Measurements from ENCODE around the gene DUT. TPM values are rescaled to one million over a fixed set of nuclear protein-coding genes. Genes with fewer than 3 reads are reported as not detected.
A peak's percentile ranks its signal among the peaks of the same experiment; 100 is the strongest.

The DUT gene
- polyA plus RNA-seq, 1 donor from 2014 or later, result 147 TPM

DNA sequence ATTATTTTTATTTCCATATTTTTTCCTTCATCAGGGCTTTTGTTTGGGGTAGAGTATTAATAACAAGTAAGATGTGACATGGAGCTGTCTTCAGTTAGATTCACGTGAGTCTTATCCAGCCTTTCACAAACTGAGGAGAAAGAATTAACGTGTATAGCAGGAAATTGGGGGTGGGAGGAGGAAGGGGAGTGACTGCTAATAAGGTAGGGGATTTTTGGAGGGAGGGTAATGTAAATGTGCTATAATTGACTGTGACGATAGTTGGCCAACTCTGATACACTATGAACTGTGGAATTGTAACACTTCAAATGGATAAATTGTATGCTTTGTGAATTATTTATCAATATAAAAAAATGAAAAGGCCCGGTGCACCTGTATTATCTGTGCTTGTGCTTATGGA lies 8.9 kb downstream of the DUT start:
- no peaks in the 10 kb centered on the region for H3K9me3 Mint-ChIP-seq
- H3K36me3 Mint-ChIP-seq, result peaks cover 2% of the 10 kb centered on the region
- peak overlapping the region in 1 of 3 donors; percentile 76 for H3K27ac Mint-ChIP-seq
- H3K4me3 Mint-ChIP-seq, result peak overlapping the region in 1 of 4 donors; percentile 5
- no peaks in the 10 kb centered on the region for H3K27me3 Mint-ChIP-seq
- peaks cover 0 to 4% (median 2%) of the 10 kb centered on the region in 3 donors for H3K4me1 Mint-ChIP-seq

GRCh38 chr15:48343865-48344264 lies 12.6 kb downstream of the DUT start:
- peaks cover 2% of the 10 kb centered on the region for H3K36me3 Mint-ChIP-seq
- no peak overlapping the region for H3K4me3 Mint-ChIP-seq
- H3K4me1 Mint-ChIP-seq, result peaks cover 0 to 4% (median 2%) of the 10 kb centered on the region in 3 donors
- peak overlapping the region in 1 of 3 donors; percentile 27 for H3K27ac Mint-ChIP-seq
- H3K27me3 Mint-ChIP-seq, result no peaks in the 10 kb centered on the region
- no peaks in the 10 kb centered on the region for H3K9me3 Mint-ChIP-seq

GRCh38 chr15:48345516-48345915 lies 14.3 kb downstream of the DUT start:
- Mint-ChIP-seq H3K27ac (no peak overlapping the region), H3K4me3 (no peak overlapping the region), H3K9me3 (no peaks in the 10 kb centered on the region)

DNA sequence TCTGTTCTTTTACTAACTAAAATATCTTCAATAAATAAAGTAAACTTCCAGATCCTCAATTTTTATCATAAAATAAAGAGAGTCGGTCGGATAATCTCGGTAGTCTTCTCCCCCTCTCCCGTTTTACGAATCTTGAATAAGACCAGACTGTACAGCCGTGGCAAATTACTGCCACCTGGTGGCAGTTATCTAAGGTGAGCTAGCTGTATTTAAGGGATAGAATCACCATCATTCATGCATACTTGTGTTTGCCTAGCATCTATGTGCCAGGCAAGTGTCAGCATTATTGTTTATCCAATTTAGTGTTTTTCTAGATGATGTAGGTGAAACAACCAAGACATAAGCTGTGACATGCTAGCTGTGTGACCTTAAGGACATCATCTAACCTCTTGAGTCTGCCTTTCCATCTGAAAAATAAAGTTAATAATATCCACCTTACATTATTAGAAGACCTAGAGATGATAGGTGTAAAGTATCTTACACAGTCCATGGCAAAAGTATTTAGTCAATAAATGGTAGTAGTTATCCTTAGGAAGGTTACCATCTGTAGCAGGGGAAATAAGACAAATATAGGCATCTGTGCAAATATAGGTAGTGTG lies 21.3 kb downstream of the DUT start:
- H3K36me3 Mint-ChIP-seq, result no peaks in the 10 kb centered on the region
- H3K27ac Mint-ChIP-seq, result no peak overlapping the region
- H3K4me3 Mint-ChIP-seq, result peak overlapping the region in 1 of 4 donors; percentile 63
- H3K27me3 Mint-ChIP-seq, result no peaks in the 10 kb centered on the region
- no peaks in the 10 kb centered on the region for H3K9me3 Mint-ChIP-seq
- H3K4me1 Mint-ChIP-seq, result peaks cover 2 to 5% (median 2%) of the 10 kb centered on the region in 3 donors

More at GRCh38 chr15:48345516-48345915, 14.3 kb downstream of the DUT start:
- peaks cover 2% of the 10 kb centered on the region for H3K36me3 Mint-ChIP-seq
- H3K27me3 Mint-ChIP-seq, result no peaks in the 10 kb centered on the region
- no peaks in the 10 kb centered on the region for H3K4me1 Mint-ChIP-seq

GRCh38 chr15:48354694-48355303 lies 23.6 kb downstream of the DUT start:
- Mint-ChIP-seq H3K27me3 (no peaks in the 10 kb centered on the region), H3K4me1 (peaks cover 8 to 15% (median 9%) of the 10 kb centered on the region in 3 donors), H3K36me3 (no peaks in the 10 kb centered on the region), H3K4me3 (no peak overlapping the region), H3K27ac (no peak overlapping the region), H3K9me3 (no peaks in the 10 kb centered on the region)

- Mint-ChIP-seq H3K9me3 (no peaks in the 10 kb centered on the region), H3K27me3 (no peaks in the 10 kb centered on the region), H3K36me3 (no peaks in the 10 kb centered on the region), H3K4me1 (peaks cover 8 to 15% (median 9%) of the 10 kb centered on the region in 3 donors), H3K27ac (no peak overlapping the region), H3K4me3 (no peak overlapping the region)
Measured at GRCh38 chr15:48355377-48355776, 24.1 kb downstream of the DUT start.

DNA sequence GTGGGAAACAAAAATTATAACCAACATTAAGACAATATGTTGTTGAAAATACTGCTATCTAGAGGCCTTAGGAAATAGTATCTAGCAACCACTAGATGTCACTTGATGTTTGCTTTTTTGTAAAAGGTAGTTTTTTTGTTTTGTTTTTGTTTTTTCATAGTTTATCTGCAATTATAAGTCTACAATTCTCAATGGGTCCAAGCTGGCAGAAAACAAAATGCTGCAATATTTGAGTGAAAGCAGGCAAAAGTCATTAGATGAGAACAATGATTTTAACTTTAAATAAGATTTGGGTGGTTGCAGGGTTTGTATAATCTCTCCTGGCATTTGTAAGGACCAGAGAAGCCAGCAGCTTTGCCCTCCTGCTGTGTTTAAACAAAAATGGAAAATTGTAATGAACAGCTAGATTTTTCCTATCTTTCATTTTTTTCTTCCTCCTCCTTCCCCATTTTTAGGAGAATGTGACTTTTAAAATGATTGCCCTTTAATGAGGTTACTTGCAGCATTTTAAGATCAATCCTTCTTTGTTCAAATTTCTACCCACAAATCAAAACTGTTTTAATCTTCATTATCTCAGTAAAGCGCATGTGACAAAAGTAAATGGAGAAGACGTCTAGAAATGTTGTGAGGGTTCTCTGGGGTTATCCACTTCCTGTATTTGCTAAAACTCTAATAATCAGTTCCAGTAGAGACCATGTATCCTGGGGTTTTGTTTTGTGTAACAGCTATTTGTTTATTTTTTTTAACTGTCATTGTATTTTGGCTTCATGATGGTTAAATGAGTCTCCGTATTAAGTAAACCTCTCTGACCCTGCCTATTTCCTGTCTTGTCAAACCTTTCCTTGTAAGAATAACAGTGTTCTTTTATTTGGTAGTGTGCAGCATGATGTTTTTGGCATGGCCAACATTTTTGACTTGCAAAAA lies 27.3 kb downstream of the DUT start:
- H3K27ac Mint-ChIP-seq, result peak overlapping the region in 1 of 3 donors; percentile 27
- no peak overlapping the region for H3K4me3 Mint-ChIP-seq
- H3K9me3 Mint-ChIP-seq, result peaks cover 0 to 5% (median 0%) of the 10 kb centered on the region in 3 donors
- H3K27me3 Mint-ChIP-seq, result no peaks in the 10 kb centered on the region
- H3K4me1 Mint-ChIP-seq, result peaks cover 6 to 10% (median 7%) of the 10 kb centered on the region in 3 donors
- H3K36me3 Mint-ChIP-seq, result no peaks in the 10 kb centered on the region

DNA sequence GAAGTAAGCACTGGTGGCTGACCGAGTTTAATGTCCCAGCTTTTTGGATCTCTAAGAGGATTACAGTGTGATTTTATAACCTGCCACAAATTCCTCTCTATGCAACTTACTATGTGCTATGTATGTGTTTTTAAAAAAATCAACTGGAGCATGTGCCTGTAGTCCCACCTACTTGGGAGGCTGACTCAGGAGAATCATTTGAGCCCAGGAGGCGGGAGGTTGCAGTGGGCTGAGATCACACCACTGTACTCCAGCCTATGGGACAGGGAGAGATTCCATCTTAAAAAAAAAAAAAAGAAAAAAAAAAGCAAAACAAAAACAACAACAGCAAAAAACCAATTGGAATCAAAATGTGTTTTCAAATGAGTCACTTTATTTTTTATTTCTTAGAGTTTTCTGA lies 29.6 kb downstream of the DUT start:
- H3K9me3 Mint-ChIP-seq, result peaks cover 0 to 5% (median 0%) of the 10 kb centered on the region in 3 donors

GRCh38 chr15:48361685-48362084 lies 30.5 kb downstream of the DUT start:
- H3K9me3 Mint-ChIP-seq, result peaks cover 0 to 5% (median 0%) of the 10 kb centered on the region in 3 donors
- H3K4me1 Mint-ChIP-seq, result peaks cover 6 to 10% (median 7%) of the 10 kb centered on the region in 3 donors
- H3K27me3 Mint-ChIP-seq, result peaks cover 2% of the 10 kb centered on the region
- no peaks in the 10 kb centered on the region for H3K36me3 Mint-ChIP-seq
- no peak overlapping the region for H3K4me3 Mint-ChIP-seq
- no peak overlapping the region for H3K27ac Mint-ChIP-seq

More for the DNA sequence above, 29.6 kb downstream of the DUT start:
- Mint-ChIP-seq H3K27me3 (peaks cover 2% of the 10 kb centered on the region), H3K27ac (no peak overlapping the region), H3K36me3 (no peaks in the 10 kb centered on the region), H3K4me1 (peaks cover 6 to 10% (median 7%) of the 10 kb centered on the region in 3 donors), H3K4me3 (no peak overlapping the region)

- Mint-ChIP-seq H3K36me3 (no peaks in the 10 kb centered on the region), H3K27ac (no peak overlapping the region), H3K9me3 (peaks cover 0 to 5% (median 0%) of the 10 kb centered on the region in 3 donors), H3K27me3 (peaks cover 7% of the 10 kb centered on the region), H3K4me1 (peaks cover 5% of the 10 kb centered on the region in 3 donors), H3K4me3 (no peak overlapping the region)
Measured at GRCh38 chr15:48363474-48363873, 32.2 kb downstream of the DUT start.

DNA sequence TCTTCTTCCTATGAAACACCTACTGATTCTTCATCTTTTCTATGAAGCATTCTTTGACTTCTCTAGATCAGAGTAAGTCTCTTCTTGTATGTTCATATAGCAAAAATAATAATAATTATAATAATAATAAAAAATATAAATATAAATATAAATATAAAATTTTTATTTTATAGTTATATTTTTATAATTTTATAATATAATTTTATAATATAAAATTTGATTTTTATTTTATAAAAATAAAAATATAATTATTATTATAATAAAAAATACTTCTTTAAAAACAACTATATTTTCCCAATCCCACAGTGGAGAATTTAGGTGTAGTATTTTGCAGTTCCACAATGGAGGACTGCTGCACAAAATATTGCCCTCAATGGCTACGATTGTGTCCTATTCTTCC lies 34.3 kb downstream of the DUT start:
- no peaks in the 10 kb centered on the region for H3K4me1 Mint-ChIP-seq
- H3K27me3 Mint-ChIP-seq, result peaks cover 7% of the 10 kb centered on the region
- no peaks in the 10 kb centered on the region for H3K36me3 Mint-ChIP-seq
- H3K4me3 Mint-ChIP-seq, result no peak overlapping the region
- peaks cover 0 to 5% (median 0%) of the 10 kb centered on the region in 3 donors for H3K9me3 Mint-ChIP-seq
- H3K27ac Mint-ChIP-seq, result no peak overlapping the region

DNA sequence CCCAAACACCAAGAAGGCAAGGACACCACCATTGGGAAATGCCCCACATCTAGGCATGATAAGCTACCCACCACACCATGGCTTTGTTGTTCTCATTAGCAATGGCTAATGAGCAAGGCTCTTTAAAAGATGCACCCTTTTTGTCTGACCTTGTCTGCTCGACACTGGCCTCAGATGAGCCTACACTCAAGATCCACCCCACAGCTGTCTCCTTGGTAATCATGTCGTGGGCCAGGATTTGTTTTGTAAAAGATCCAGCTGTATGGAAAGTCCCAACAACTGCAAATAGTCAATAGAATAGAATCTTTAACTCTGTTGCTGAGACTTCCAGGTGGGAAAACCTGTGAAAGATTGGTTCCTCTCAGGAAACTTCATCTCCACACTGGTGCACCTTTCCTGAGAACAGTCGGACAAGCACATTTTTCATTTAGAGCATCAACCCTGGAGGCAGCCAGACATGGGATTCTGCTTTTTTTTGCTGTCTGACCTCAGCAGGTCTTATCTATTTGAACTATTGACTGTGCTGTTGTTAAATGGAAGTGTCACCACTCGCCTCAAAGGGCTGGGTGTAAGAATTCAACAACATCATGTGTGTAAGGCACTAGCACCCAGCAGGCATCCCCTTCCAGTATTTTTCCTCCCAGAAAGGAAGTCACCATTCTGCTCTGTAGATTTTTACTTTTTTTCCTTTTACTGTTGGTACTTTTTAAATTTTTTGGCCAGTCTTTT lies 35.5 kb downstream of the DUT start:
- Mint-ChIP-seq H3K4me1 (no peaks in the 10 kb centered on the region), H3K27me3 (peaks cover 7% of the 10 kb centered on the region), H3K9me3 (peaks cover 0 to 2% (median 0%) of the 10 kb centered on the region in 3 donors), H3K27ac (no peak overlapping the region), H3K36me3 (no peaks in the 10 kb centered on the region), H3K4me3 (no peak overlapping the region)

DNA sequence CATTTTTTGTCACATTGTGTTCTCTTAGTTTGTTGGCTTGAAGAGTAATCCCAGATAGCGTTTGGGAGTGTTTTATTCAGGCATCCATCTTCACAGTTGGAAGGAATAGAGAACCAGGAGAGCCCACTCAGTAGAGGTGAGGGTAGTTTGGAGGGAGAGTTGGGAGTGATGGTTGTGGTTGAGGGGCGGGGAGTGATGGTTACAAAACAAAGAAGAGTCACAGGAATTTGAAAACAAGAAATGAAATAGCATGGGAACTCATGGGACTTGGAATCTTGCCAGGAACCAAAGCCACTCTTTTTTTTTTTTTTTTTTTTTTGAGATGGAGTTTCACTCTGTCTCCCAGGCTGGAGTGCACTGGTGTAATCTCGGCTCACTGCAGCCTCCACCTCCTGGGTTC lies 36.3 kb downstream of the DUT start:
- H3K27me3 Mint-ChIP-seq, result peaks cover 7% of the 10 kb centered on the region
- H3K36me3 Mint-ChIP-seq, result no peaks in the 10 kb centered on the region
- no peaks in the 10 kb centered on the region for H3K4me1 Mint-ChIP-seq
- no peaks in the 10 kb centered on the region for H3K9me3 Mint-ChIP-seq
- no peak overlapping the region for H3K4me3 Mint-ChIP-seq
- no peak overlapping the region for H3K27ac Mint-ChIP-seq

GRCh38 chr15:48370460-48370859 lies 39.2 kb downstream of the DUT start:
- peaks cover 18% of the 10 kb centered on the region for H3K27me3 Mint-ChIP-seq
- no peak overlapping the region for H3K4me3 Mint-ChIP-seq
- no peaks in the 10 kb centered on the region for H3K4me1 Mint-ChIP-seq
- H3K27ac Mint-ChIP-seq, result no peak overlapping the region
- H3K9me3 Mint-ChIP-seq, result no peaks in the 10 kb centered on the region
- no peaks in the 10 kb centered on the region for H3K36me3 Mint-ChIP-seq
